ENCODE measurements around the gene KRTAP3-1. TPM values are rescaled to one million over a fixed set of nuclear protein-coding genes. Genes with fewer than 3 reads are reported as not detected.

KRTAP3-1 gene
- total RNA-seq, 1 donor from 2014 or later, result not detected

- DNase-seq (ENCODE audit: low spot score, unreplicated experiment), result no peak
- TF ChIP-seq CTCF (IDR thresholded peaks at IDR 0.05; ENCODE audit: unreplicated experiment), result no peak
- Mint-ChIP-seq H3K4me3 (ENCODE audit: low read depth) (no peak overlapping the region), H3K27me3 (no peaks in the 10 kb centered on the region), H3K27ac (no peak overlapping the region), H3K9me3 (ENCODE audit: low read depth) (peaks cover 2% of the 10 kb centered on the region), H3K4me1 (ENCODE audit: low read depth) (peaks cover 4% of the 10 kb centered on the region), H3K36me3 (ENCODE audit: insufficient read depth) (no peaks in the 10 kb centered on the region)
These were observed 9.6 kb upstream of the KRTAP3-1 start for GRCh38 chr17:41018541-41018940.

- DNase-seq (ENCODE audit: low spot score, unreplicated experiment), result no peak
- Mint-ChIP-seq H3K4me3 (ENCODE audit: low read depth) (no peak overlapping the region), H3K27me3 (no peaks in the 10 kb centered on the region), H3K4me1 (ENCODE audit: low read depth) (peaks cover 4% of the 10 kb centered on the region), H3K36me3 (ENCODE audit: insufficient read depth) (no peaks in the 10 kb centered on the region), H3K9me3 (ENCODE audit: low read depth) (peaks cover 2% of the 10 kb centered on the region), H3K27ac (no peak overlapping the region)
- TF ChIP-seq CTCF (IDR thresholded peaks at IDR 0.05; ENCODE audit: unreplicated experiment), result no peak
These were observed 7.8 kb upstream of the KRTAP3-1 start for GRCh38 chr17:41016578-41017215.

- Mint-ChIP-seq H3K4me3 (ENCODE audit: low read depth) (no peak overlapping the region), H3K4me1 (ENCODE audit: low read depth) (peaks cover 4% of the 10 kb centered on the region), H3K9me3 (ENCODE audit: low read depth) (no peaks in the 10 kb centered on the region)
These were observed 6.5 kb upstream of the KRTAP3-1 start for GRCh38 chr17:41015454-41015853.

GRCh38 chr17:41013606-41014005, 4.7 kb upstream of the KRTAP3-1 start:
- H3K4me1 Mint-ChIP-seq (ENCODE audit: low read depth), result peaks cover 17% of the 10 kb centered on the region
- H3K27me3 Mint-ChIP-seq, result no peaks in the 10 kb centered on the region
- no peak overlapping the region for H3K4me3 Mint-ChIP-seq (ENCODE audit: low read depth)
- DNase-seq (ENCODE audit: low spot score, unreplicated experiment), result no peak
- H3K27ac Mint-ChIP-seq, result no peak overlapping the region
- H3K9me3 Mint-ChIP-seq (ENCODE audit: low read depth), result no peaks in the 10 kb centered on the region
- no peak for TF ChIP-seq CTCF (IDR thresholded peaks at IDR 0.05; ENCODE audit: unreplicated experiment)
- no peaks in the 10 kb centered on the region for H3K36me3 Mint-ChIP-seq (ENCODE audit: insufficient read depth)

More at GRCh38 chr17:41015454-41015853, 6.5 kb upstream of the KRTAP3-1 start:
- Mint-ChIP-seq H3K27me3 (no peaks in the 10 kb centered on the region), H3K36me3 (ENCODE audit: insufficient read depth) (no peaks in the 10 kb centered on the region), H3K27ac (no peak overlapping the region)
- TF ChIP-seq CTCF (IDR thresholded peaks at IDR 0.05; ENCODE audit: unreplicated experiment), result no peak
- no peak for DNase-seq (ENCODE audit: low spot score, unreplicated experiment)

GRCh38 chr17:41013181-41013580, 4.3 kb upstream of the KRTAP3-1 start:
- no peak overlapping the region for H3K4me3 Mint-ChIP-seq (ENCODE audit: low read depth)
- H3K4me1 Mint-ChIP-seq (ENCODE audit: low read depth), result peaks cover 19% of the 10 kb centered on the region

More at GRCh38 chr17:41013181-41013580, 4.3 kb upstream of the KRTAP3-1 start:
- H3K27ac Mint-ChIP-seq, result no peak overlapping the region
- no peak for TF ChIP-seq CTCF (IDR thresholded peaks at IDR 0.05; ENCODE audit: unreplicated experiment)
- H3K27me3 Mint-ChIP-seq, result no peaks in the 10 kb centered on the region
- DNase-seq (ENCODE audit: low spot score, unreplicated experiment), result no peak
- no peaks in the 10 kb centered on the region for H3K9me3 Mint-ChIP-seq (ENCODE audit: low read depth)
- no peaks in the 10 kb centered on the region for H3K36me3 Mint-ChIP-seq (ENCODE audit: insufficient read depth)
